ENCODE data around the gene FHIT. TPM values are rescaled to one million over a fixed set of nuclear protein-coding genes. Genes with fewer than 3 reads are reported as not detected.

Gene FHIT
- total RNA-seq, 1 experiment from 2014 or later: 3.6 TPM

- intact Hi-C loops (cut with micrococcal nuclease): no loop called here
- no peaks in the 10 kb centered on the region for H3K9me3 ChIP-seq (ENCODE audit: low read length)
- no peak overlapping the region for H2AFZ ChIP-seq (ENCODE audit: low read length)
- no peak for DNase-seq
- TF ChIP-seq EZH2phosphoT487 (IDR thresholded peaks at IDR 0.05; ENCODE audit: borderline replicate concordance, low read length) (no peak), EZH2 (IDR thresholded peaks at IDR 0.05; ENCODE audit: low read length, unreplicated experiment) (no peak), CTCF (conservative IDR thresholded peaks at IDR 0.05; ENCODE audit: low read depth, low read length) (no peak)
- H3K27me3 ChIP-seq (ENCODE audit: low read length): peaks cover 24% of the 10 kb centered on the region
- no peaks in the 10 kb centered on the region; the same call in 1 of the 2 replicates for H3K9me2 ChIP-seq (replicated peaks; ENCODE audit: low read length)
- no peaks in the 10 kb centered on the region for H3K36me3 ChIP-seq (ENCODE audit: low read depth, low read length)
- CTCF ChIA-PET: no interaction called here
- no peak for ATAC-seq
- no TSS peak for BruUV-seq (replicated peaks)
- no peaks in the 10 kb centered on the region for H4K20me1 ChIP-seq (ENCODE audit: low read length)
- H3K79me2 ChIP-seq (ENCODE audit: low read length): no peaks in the 10 kb centered on the region
- no peaks in the 10 kb centered on the region for H3F3A ChIP-seq (ENCODE audit: low read length, unreplicated experiment)
- H3K4me1 ChIP-seq (ENCODE audit: insufficient read depth, low read length): no peaks in the 10 kb centered on the region
- POLR2A ChIA-PET (ENCODE audit: unreplicated experiment): no interaction called here
- H3K4me2 ChIP-seq (ENCODE audit: low read length): no peak overlapping the region
- no peak overlapping the region for H3K9ac ChIP-seq (ENCODE audit: low read length)
- no peak overlapping the region for H3K27ac ChIP-seq (ENCODE audit: low read length)
- no peak overlapping the region for H3K4me3 ChIP-seq (ENCODE audit: low read length)
These were observed 1240.0 kb downstream of the FHIT start for GRCh38 chr3:60011218-60011617.

GRCh38 chr3:60010781-60011180 lies 1240.5 kb downstream of the FHIT start:
- no peak for ATAC-seq

More at GRCh38 chr3:60010781-60011180, 1240.5 kb downstream of the FHIT start:
- ChIA-PET POLR2A (ENCODE audit: unreplicated experiment) (interaction anchor here (0.6 kb wide), 1 partner anchor 28 kb away, joined by 7 read pairs; no protein-coding TSS in a partner anchor), CTCF (no interaction called here)
- Histone ChIP-seq H3F3A (ENCODE audit: low read length, unreplicated experiment) (no peaks in the 10 kb centered on the region), H2AFZ (ENCODE audit: low read length) (no peak overlapping the region), H3K27me3 (ENCODE audit: low read length) (peaks cover 25% of the 10 kb centered on the region), H3K9ac (ENCODE audit: low read length) (no peak overlapping the region), H3K79me2 (ENCODE audit: low read length) (no peaks in the 10 kb centered on the region), H3K9me3 (ENCODE audit: low read length) (no peaks in the 10 kb centered on the region), H3K27ac (ENCODE audit: low read length) (no peak overlapping the region), H3K4me1 (ENCODE audit: insufficient read depth, low read length) (no peaks in the 10 kb centered on the region), H3K4me3 (ENCODE audit: low read length) (no peak overlapping the region), H3K36me3 (ENCODE audit: low read depth, low read length) (no peaks in the 10 kb centered on the region), H3K4me2 (ENCODE audit: low read length) (no peak overlapping the region), H4K20me1 (ENCODE audit: low read length) (no peaks in the 10 kb centered on the region), H3K9me2 (replicated peaks; ENCODE audit: low read length) (no peaks in the 10 kb centered on the region; the same call in 1 of the 2 replicates)
- no peak for DNase-seq
- intact Hi-C loops (cut with micrococcal nuclease): no loop called here
- no TSS peak for BruUV-seq (replicated peaks)
- no peak for TF ChIP-seq EZH2 (IDR thresholded peaks at IDR 0.05; ENCODE audit: low read length, unreplicated experiment)
- no peak for TF ChIP-seq CTCF (conservative IDR thresholded peaks at IDR 0.05; ENCODE audit: low read depth, low read length)
- TF ChIP-seq EZH2phosphoT487 (IDR thresholded peaks at IDR 0.05; ENCODE audit: borderline replicate concordance, low read length): no peak

All from PC-3 (cell line).